RKO (cell line): Measurements from ENCODE around the gene THSD7B.
"Not testable (repeated sequence)": the region's sequence is repeated elsewhere in the genome, so short reads cannot be mapped to it uniquely, and the experiment has no call there.

Experiments used
- DNase-seq: peaks from one replicate; pipeline ENCODE4 v3.0.0-alpha.2; 2016; ENCODE audit warnings: low spot score

THSD7B gene

DNA sequence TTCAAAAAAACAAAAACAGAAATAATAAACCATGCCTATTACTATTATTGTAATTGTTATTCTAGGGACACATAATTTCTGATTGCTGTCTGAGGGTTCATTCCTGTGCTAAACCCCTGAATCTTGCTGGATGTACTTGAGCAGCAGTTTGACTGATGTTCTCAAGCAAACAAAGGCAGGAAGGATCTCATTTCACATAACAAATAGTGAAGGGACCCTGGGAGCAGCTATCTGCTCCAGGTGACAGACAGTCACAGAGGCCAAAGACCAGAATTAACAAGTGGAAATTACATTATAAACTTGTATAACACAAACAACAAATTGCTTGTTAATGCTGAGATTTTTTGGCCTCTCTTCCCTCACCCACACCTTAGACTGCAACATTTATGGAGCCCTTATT is 284.2 kb downstream of the THSD7B start:
- no peak for DNase-seq

DNA sequence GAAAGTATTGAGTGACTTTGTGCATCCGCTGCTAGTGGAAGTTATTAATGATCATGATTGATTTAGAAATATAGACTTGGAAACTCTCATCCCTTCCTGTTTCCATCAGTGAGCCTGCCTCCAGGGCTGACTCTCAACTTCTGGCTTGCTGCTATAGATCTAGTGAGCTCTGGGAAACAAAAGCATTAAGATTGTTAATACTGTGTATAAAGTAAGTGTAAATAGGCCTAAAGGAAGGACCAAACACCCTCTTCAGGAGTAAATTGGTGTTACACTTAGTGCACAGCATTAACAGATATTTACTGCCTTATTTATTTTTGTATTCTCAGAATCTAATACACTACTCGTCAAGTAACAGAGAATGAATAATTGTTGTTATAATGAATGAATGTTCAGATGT is 285.6 kb downstream of the THSD7B start:
- DNase-seq: peak; percentile 34

DNA sequence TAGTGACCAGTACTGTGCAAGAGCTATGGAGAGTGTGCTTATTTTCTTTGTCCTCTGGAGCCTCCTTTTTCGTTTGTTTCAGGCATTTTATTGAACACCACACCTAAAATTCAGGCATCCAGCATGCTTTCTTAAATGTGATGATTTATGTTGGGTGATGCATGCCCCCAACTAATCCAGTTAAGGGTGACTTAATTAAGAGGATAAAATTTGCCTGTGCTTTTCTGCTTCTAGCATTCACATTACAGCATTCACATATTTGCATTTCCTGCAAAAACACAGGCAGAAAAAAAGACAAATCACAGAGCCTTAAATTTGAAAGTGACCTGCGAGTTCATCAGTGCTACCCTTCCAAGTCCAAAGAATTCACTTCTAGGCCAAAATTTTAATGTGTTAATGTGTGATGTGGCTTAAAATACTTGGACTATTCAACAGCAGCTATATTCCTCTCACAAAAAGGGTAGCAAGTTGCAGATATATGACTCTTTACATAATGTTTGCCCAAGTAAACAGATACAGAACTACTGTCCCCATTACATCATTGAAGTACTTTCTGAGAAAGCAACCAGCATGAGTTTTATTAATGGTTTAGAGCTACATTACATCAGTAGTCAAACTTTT is 286.5 kb downstream of the THSD7B start:
- no peak for DNase-seq

DNA sequence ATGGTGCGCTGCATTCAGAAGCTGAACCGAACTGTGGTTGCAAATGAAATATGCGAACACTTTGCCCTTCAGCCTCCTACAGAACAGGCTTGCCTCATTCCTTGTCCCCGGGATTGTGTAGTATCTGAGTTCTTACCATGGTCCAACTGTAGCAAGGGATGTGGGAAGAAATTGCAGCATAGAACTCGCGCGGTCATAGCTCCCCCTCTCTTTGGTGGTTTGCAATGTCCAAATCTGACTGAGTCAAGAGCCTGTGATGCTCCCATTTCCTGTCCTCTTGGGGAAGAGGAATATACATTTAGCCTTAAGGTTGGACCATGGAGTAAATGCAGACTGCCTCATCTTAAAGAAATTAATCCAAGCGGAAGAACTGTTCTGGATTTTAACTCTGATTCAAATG is 291.4 kb downstream of the THSD7B start:
- no peak for DNase-seq

DNA sequence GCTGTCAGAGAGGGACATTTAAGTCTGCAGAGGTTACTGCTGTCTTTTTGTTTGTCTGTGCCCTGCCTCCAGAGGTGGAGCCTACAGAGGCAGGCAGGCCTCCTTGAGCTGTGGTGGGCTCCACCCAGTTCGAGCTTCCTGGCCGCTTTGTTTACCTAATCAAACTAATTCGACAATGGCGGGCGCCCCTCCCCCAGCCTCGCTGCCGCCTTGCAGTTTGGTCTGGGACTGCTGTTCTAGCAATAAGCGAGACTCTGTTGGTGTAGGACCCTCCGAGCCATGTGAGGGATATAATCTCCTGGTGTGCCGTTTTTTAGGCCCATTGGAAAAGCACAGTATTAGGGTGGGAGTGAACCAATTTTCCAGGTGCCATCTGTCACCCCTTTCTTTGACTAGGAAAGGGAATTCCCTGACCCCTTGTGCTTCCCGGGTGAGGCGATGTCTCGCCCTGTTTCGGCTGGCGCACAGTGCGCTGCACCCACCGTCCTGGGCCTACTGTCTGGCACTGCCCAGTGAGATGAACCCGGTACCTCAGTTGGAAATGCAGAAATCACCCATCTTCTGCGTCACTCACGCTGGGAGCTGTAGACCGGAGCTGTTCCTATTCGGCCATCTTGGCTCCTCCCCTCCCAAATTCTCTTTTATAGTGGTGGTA is 310.9 kb downstream of the THSD7B start:
- DNase-seq: not testable (repeated sequence)

DNA sequence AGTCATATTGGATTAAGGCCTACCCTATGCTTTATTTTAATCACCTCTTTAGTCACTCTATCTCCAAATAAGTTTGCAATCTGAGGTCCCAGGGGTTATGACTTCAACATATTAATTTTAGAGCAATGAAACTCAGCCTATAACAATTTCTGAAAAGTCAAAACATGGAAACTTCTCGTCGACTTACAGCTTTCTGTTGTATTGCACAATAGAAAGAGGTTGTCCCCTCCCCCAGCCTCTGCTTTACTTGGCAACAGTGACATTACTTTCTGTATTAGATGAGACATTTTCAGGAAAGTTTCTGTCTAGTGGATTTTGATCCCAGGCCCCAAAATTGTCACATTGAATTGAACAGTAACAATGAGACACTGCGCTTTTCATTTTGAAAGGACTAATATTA is 326.4 kb downstream of the THSD7B start:
- DNase-seq: no peak

DNA sequence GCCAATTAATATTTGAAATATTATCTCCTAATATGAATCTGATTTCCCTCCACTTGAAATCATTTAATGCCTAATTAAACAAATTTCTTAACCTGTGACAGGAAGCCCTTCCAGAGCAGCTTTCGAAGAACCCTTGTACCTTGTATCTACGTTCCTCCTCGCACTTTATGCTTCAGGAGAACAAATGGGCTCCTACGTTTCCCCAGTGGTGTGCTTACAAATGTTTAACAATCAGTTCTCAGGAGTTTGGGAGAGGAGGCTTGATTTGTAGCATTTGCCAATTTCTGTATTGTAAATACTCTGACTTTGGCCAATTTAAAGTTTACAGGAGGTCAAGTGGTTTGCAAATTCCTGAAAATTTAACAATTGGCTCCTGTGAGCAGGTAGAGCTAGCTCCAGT is 327.8 kb downstream of the THSD7B start:
- no peak for DNase-seq

DNA sequence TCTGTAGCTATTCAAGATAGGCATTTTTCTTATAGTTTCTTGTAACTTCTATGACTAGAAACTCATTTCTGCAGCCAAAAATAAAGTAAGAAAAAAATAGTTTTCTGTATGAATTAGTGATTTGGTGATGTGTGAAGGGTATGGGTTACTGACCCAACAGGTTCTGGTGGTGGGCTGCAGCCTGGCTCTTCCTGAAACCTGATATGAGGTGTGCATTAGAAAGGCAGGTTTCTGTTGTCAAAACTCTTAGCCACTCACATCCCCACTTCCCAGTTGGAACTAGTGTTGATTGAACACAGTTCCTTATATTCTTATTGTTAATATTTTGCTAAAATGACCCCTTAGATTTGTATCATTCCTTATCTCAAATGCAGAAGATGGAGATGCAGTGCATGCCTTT is 330.8 kb downstream of the THSD7B start:
- DNase-seq: no peak

DNA sequence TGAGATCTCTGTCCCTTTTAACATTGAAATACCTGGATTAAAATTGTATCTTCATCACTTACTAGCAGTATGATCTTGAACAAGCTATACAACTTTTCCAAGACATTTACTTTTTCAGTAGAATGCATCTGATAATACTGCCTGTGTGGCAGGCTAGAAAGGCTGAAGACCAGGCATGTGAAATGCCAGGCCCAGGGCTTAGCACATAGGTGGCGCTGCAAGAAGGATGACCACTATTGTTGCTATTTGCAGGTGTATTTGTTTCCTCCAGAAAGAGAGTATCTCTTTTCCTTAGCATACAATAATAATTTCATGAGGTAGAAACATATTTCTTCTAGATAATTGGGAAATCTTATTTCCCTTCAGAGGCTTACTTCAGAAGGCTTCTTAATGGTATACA is 331.3 kb downstream of the THSD7B start:
- DNase-seq: no peak

DNA sequence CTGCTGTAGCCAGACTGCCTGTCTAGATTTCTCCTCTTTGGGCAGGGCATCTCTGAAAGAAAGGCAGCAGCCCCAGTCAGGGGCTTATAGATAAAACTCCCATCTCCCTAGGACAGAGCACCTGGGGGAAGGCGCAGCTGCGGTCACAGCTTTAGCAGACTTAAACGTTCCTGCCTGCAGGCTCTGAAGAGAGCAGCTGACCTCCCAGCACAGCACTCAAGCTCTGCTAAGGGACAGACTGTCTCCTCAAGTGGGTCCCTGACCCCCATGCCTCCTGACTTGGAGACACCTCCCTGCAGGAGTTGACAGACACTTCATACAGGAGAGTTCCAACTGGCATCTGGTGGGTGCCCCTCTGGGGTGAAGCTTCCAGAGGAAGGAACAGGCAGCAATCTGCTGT is 336.5 kb downstream of the THSD7B start:
- DNase-seq: not testable (repeated sequence)

DNA sequence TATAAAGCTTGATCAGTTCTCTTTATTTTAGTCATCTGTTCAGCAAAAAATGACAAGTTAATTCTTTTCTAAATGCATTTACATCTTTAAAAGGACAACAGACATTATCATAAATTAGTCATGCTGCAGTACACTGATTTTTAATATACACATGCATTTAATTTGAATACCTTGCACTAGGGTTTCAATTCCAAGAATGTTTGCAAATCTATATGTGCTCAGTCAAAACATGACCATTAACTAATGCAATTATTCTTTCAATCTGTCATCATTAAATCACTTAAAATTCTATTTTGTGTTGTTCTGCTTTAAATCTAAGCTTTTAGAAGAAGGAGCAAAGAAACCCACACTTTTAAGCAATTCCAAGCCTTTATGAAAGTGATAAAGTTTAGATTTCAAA is 342.6 kb downstream of the THSD7B start:
- no peak for DNase-seq

DNA sequence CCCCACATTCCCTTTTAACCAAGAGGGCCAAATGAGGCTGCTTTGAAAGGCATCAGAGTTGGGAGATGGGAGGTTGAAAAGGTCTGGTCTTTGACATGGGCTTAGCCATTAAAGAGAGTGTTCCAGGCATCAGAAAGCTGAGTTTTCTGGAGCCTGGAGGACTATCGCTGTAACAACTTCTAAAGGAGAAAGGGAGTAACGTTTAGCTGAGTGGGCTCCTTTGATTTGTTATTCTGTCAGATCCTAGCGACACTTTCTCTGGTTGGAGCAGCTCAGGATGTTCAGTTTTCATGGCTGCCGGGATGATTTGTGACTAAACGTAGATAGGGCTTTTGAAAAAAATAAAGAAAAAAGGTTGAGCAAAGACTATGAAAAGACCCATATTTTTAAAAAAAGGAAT is 346.6 kb downstream of the THSD7B start:
- DNase-seq: no peak

DNA sequence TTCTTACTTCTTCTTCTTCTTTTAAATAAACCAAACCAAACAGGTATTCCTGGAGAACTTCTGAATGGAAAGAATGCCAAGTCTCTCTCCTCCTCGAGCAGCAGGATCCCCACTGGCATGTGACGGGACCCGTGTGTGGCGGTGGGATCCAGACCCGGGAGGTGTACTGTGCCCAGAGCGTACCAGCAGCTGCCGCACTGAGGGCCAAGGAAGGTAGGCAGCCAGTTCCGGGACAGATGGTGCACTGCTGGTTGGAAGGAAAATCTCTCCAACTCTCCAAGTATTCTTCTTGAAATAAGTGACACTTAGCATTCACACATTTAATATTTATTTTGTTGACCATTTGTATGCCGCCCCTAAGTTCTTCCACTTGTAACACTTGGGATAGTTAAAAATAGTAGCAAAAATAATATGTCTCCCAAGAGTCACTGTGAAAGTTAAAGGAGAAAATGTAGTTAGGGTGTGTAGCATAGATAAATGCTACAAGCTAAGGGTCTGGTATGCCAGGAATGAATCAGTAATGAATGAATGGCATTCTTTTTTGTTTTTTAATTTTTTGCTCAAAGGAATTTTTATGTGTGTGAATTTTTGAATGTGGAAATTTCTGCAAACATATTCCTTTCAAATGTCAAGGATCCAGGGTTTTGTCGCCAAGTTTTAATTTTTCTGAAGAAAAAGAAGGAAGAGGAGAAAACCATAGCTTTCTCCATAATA is 349.9 kb downstream of the THSD7B start:
- DNase-seq: no peak

DNA sequence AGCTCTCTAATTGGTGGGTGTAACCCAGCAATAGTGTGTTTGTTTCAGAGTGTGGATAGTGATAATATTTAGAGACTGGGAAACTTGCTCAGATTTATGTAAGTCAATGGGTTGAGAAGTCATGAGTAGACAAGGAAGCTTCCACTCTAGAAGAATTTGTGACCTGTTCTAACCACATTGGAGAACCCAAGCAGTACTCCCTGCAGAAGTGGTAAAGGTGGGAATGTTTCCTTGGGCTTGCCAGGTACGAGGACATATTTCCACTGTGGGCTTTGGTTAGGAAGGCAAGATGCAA is 350.4 kb downstream of the THSD7B start:
- DNase-seq: no peak

DNA sequence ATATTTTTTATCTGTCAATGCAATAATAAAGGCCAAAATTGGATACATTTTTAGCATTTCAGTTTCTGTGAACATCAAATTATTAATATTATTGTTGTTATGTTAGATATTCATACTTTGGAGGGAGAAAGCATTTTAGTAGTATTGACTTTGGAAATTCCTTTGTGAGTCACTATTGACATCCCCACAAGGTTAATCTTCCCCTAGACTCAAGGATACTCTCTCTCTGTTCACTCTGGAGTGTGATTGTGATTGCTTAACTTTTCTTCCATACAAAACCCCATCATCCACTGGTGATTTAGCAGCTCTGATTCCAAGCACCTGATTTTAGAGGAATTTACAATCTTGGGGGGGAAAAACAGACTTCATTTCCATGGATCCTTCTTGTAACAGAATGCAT is 352.0 kb downstream of the THSD7B start:
- no peak for DNase-seq

DNA sequence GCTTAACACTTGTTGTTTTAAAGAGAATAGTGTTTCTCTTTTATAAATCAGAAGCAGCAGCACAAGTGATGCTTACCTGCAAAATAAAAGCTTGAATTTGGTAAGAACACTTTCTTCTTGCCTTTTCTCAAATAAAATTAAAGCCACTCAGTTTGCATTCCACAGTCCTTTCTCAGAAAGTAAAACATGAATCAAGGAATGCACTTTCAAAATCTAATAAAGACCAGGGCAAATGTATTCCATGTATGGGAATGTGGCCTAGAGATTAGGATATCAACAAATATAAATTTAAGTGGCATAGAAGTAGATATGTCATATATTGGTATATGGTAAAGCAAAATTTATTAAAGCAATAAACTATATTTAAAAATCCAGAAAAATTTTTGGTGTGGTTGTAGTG is 352.8 kb downstream of the THSD7B start:
- DNase-seq: no peak

DNA sequence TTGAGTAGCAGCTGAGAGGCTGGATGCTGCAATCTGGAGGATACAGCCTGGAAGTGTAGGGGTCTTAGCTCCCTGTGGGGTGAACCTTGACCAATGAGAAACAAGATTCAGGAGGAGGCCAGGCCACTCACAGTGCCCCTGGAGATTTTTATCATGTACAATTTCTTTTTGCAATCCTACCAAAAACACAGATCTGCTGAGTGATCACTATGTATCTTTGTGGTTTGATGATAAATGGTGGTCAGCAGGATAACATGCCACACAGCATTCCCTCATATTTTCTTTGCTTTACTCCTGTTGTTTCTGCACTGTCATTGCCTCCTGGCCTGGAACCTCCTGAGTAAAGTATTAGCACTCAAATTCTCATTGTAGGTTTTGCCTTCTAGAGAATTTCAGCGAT is 357.9 kb downstream of the THSD7B start:
- DNase-seq: no peak

DNA sequence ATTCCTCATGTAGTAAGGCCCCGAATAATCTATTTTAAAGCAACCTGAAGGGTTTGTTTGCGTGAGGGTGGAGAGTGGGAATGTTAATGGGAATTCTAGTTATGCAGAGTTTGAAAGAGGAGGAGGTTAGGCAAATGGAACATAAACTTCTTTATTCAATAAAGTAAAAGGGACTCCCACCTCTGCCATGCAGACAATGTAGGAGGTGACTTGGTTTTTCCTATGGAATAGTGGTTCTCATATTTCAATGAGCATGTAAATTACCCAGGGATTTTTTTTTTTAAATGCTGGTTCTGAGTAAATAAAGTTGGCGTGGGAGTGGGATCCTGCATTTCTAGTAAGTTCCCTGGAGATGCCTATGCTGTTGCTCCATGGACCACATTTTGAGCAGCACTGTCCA is 367.9 kb downstream of the THSD7B start:
- no peak for DNase-seq

DNA sequence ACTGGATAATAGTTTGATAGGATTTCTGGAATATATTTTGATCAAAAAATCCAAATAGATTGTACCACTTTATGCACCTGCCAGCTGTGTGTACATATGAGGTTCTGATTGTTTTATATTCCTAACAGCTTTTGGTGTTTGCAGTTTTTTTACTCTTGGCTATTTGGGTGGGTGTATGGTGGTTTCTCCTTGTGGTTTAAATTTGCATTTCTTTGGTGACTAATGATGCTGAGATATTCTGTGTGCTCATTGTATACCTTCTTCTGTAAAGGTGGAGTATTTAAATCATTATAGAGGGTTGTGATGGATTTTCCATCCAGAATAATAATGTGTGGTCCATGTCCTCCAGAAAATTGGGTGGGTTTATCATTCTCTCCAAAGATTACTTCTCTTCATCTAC is 372.9 kb downstream of the THSD7B start:
- no peak for DNase-seq

DNA sequence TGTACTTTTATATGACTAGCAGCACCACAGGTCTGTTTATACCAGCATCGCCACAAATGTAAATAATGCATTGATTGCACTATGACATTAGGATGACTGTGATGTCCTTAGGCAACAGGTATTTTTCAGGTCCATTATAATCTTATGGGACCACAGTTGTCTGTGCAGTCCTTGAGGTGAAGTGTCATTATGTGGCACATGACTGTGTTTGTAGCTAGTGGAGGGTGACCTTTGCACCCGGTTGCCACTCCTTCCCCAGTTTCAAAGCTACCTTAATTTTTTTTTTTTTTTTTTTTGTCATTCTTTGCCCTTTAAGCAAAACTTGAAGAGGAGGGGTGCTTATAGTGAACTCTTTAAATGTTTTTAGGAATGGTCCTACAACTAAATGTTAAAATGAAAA is 386.4 kb downstream of the THSD7B start:
- no peak for DNase-seq

DNA sequence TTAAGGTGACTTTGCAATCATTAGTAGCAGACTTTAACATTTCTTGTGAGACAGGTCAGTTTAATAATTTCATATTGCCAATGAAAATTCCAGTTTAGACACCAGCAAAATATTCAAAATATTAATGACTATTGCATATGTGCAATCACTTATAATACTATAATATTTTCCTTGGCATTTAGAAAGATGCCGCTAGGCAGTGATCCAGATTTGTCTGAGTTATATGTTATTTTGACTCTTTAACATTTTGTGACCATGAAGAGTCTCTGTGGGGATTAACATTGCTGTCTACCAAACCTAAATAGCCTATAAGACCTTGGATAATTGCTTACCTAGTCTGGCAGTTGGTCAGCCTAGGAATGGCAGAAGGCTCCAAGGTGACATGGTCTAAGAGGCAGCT is 389.6 kb downstream of the THSD7B start:
- DNase-seq: no peak

DNA sequence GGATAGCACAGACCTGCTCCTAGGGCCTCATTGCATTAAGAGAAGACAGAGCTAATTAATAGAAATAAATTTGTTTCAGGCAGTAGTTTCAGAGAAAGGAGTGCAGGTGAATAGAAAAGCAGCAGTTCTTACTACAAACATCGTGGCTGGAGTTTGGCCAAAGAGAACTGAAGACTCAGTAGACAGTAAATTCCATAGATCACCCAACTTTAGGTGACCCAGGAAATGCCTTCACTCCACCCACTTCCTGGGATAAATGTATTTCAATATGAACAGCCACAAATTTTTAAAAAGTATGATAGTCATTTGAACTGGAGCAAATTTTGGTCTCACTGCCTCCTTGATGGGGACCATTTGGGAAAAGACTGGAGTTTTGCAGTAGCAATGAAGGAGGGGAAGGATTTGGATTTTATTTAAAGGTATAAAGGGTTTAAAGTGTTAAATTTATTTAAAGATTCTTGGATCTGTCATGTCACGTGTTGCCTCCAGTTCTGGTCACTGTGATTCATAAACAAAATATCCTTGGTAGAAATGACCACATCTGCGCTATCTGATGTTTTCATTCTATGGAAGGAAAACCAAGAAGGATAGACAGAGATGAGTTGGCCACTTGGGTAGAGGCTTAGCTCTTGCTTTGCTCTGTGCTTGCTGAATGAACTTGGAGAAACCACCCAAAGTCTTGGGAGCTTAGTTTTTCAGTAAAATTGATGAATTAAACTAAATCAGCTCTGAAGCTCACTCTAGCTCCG is 390.2 kb downstream of the THSD7B start:
- no peak for DNase-seq

DNA sequence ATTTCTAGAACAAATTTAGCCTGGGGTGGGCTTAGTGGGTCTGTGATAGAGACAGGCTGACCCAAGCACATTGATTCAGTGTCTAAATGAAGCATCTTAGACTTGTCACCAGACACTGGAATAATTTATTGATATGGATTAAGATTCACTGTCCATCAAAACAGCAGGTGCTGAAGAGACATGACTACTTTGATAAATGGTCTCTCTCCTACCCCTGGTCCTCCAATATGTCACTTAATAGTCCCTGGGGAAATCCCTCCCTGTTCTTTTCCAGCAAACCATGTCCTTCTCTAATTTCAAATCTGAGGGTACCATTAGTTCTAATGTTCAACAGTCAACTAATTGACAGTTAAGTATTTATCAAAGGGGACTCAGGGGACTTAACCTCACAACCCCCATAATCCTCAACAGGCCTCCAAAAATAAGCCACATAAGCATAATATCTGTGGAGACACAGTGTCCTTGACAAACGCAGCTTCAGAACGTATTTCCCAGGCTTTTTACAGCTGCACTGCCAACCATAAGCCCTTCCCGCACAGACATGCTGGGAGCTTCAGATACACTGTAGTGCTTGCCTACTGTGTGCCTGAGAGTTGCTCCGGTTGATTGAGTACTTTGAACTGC is 391.0 kb downstream of the THSD7B start:
- DNase-seq: no peak
